ENCODE data around the gene TCP11L1. TPM values are rescaled to one million over a fixed set of nuclear protein-coding genes. Genes with fewer than 3 reads are reported as not detected.
"Not testable (repeated sequence)": the region's sequence is repeated elsewhere in the genome, so short reads cannot be mapped to it uniquely, and the experiment has no call there.

TCP11L1 gene
- total RNA-seq, 1 donor from 2014 or later, result 11.6 TPM

- intact Hi-C loops (cut with micrococcal nuclease), result loop anchor here (2.0 to 10.0 kb wide), 3 partner anchors 49 to 255 kb away; partner anchors contain the start of genes DEPDC7 and QSER1
Observed at GRCh38 chr11:33064033-33064825, 24.9 kb downstream of the TCP11L1 start.

GRCh38 chr11:33064866-33065265 is 25.5 kb downstream of the TCP11L1 start:
- intact Hi-C loops (cut with micrococcal nuclease), result loop anchor here (1.0 to 10.0 kb wide), 6 partner anchors 25 to 256 kb away; partner anchors contain the start of genes DEPDC7 and QSER1

GRCh38 chr11:33065445-33066178 is 26.2 kb downstream of the TCP11L1 start:
- intact Hi-C loops (cut with micrococcal nuclease), result loop anchor here (1.0 to 10.0 kb wide), 6 partner anchors 25 to 257 kb away; partner anchors contain the start of genes DEPDC7 and QSER1

- intact Hi-C loops (cut with micrococcal nuclease), result loop anchor here (10.0 kb wide), 1 partner anchor 52 kb away; the partner anchor contains the start of gene DEPDC7
Observed at GRCh38 chr11:33067294-33067693, 27.9 kb downstream of the TCP11L1 start.

- intact Hi-C loops (cut with micrococcal nuclease), result loop anchor here (10.0 kb wide), 1 partner anchor 54 kb away; the partner anchor contains the start of gene DEPDC7
Observed at GRCh38 chr11:33068611-33069340, 29.4 kb downstream of the TCP11L1 start.

GRCh38 chr11:33072465-33072864 is 33.1 kb downstream of the TCP11L1 start:
- intact Hi-C loops (cut with micrococcal nuclease), result no loop called here

GRCh38 chr11:33083918-33084317 is 44.5 kb downstream of the TCP11L1 start:
- intact Hi-C loops (cut with micrococcal nuclease), result no loop called here

GRCh38 chr11:33086017-33086416 is 46.6 kb downstream of the TCP11L1 start:
- intact Hi-C loops (cut with micrococcal nuclease), result no loop called here

- intact Hi-C loops (cut with micrococcal nuclease), result no loop called here
Observed at GRCh38 chr11:33089776-33090175, 50.4 kb downstream of the TCP11L1 start.

GRCh38 chr11:33094157-33094556 is 54.8 kb downstream of the TCP11L1 start:
- intact Hi-C loops (cut with micrococcal nuclease), result no loop called here

- intact Hi-C loops (cut with micrococcal nuclease), result no loop called here
Observed at GRCh38 chr11:33103836-33104235, 64.5 kb downstream of the TCP11L1 start.

- intact Hi-C loops (cut with micrococcal nuclease), result no loop called here
Observed at GRCh38 chr11:33109294-33109895, 70.0 kb downstream of the TCP11L1 start.

- intact Hi-C loops (cut with micrococcal nuclease), result no loop called here
Observed at GRCh38 chr11:33110083-33110482, 70.7 kb downstream of the TCP11L1 start.

GRCh38 chr11:33116535-33116934 is 77.2 kb downstream of the TCP11L1 start:
- intact Hi-C loops (cut with micrococcal nuclease), result no loop called here

- intact Hi-C loops (cut with micrococcal nuclease), result not testable (repeated sequence)
Observed at GRCh38 chr11:33122696-33123095, 83.3 kb downstream of the TCP11L1 start.

Other genes starting within 250 kb of the TCP11L1 start
- gene CCDC73, start 244.9 kb upstream of the TCP11L1 start, total RNA-seq, result 0.11 and 0.23 TPM in 2 replicates
- gene PRRG4, start 209.6 kb upstream of the TCP11L1 start, total RNA-seq, result 0.66 and 1.0 TPM in 2 replicates
- 16.3 and 17.0 TPM in 2 replicates for gene QSER1, start 146.8 kb upstream of the TCP11L1 start, total RNA-seq
- 0.68 and 1.2 TPM in 2 replicates for gene DEPDC7, start 23.7 kb upstream of the TCP11L1 start, total RNA-seq
- gene CSTF3, start 121.9 kb downstream of the TCP11L1 start, total RNA-seq, result 28.5 and 29.9 TPM in 2 replicates
- gene HIPK3, start 217.8 kb downstream of the TCP11L1 start, total RNA-seq, result 41.9 and 42.3 TPM in 2 replicates